Measurements from ENCODE around the gene ACSBG1. TPM values are rescaled to one million over a fixed set of nuclear protein-coding genes. Genes with fewer than 3 reads are reported as not detected.

Gene ACSBG1
- total RNA-seq, 1 donor from 2014 or later, result 3.4 TPM

DNA sequence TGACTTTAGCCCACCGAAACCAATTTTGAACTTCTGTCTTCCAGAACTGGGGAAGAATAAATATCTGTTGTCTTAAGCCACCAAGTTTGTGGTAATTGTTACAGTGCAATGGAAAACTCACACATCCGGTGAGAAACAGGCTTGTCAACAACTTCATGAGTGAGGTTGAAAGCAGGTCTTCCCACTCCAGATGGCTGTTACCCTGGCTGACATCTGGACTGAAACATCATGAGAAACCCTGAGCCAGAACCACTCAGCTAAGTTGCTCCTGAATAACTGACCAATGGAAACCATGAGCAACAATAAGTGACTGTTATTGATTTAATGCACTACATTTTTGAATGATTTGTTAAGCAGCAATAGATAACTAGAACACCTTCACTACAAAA lies 10.3 kb downstream of the ACSBG1 start:
- H3K4me1 ChIP-seq, result no peaks in the 10 kb centered on the region
- H3K9me3 ChIP-seq, result no peaks in the 10 kb centered on the region
- no peak overlapping the region for H3K4me3 ChIP-seq
- intact Hi-C loops (cut with DNase I), result no loop called here
- no peaks in the 10 kb centered on the region for H3K36me3 ChIP-seq
- no peak overlapping the region for H3K27ac ChIP-seq
- TF ChIP-seq POLR2AphosphoS5 (IDR thresholded peaks at IDR 0.05; ENCODE audit: insufficient read depth in 1 of 2, low read depth in 1 of 2), result no peak
- TF ChIP-seq POLR2A (IDR thresholded peaks at IDR 0.05), result no peak
- TF ChIP-seq, protein P1, sequence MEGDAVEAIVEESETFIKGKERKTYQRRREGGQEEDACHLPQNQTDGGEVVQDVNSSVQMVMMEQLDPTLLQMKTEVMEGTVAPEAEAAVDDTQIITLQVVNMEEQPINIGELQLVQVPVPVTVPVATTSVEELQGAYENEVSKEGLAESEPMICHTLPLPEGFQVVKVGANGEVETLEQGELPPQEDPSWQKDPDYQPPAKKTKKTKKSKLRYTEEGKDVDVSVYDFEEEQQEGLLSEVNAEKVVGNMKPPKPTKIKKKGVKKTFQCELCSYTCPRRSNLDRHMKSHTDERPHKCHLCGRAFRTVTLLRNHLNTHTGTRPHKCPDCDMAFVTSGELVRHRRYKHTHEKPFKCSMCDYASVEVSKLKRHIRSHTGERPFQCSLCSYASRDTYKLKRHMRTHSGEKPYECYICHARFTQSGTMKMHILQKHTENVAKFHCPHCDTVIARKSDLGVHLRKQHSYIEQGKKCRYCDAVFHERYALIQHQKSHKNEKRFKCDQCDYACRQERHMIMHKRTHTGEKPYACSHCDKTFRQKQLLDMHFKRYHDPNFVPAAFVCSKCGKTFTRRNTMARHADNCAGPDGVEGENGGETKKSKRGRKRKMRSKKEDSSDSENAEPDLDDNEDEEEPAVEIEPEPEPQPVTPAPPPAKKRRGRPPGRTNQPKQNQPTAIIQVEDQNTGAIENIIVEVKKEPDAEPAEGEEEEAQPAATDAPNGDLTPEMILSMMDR (IDR thresholded peaks at IDR 0.05), result no peak
- DNase-seq (ENCODE audit: extremely low spot score in 2 of 2), result no peak
- H3K27me3 ChIP-seq, result no peaks in the 10 kb centered on the region

DNA sequence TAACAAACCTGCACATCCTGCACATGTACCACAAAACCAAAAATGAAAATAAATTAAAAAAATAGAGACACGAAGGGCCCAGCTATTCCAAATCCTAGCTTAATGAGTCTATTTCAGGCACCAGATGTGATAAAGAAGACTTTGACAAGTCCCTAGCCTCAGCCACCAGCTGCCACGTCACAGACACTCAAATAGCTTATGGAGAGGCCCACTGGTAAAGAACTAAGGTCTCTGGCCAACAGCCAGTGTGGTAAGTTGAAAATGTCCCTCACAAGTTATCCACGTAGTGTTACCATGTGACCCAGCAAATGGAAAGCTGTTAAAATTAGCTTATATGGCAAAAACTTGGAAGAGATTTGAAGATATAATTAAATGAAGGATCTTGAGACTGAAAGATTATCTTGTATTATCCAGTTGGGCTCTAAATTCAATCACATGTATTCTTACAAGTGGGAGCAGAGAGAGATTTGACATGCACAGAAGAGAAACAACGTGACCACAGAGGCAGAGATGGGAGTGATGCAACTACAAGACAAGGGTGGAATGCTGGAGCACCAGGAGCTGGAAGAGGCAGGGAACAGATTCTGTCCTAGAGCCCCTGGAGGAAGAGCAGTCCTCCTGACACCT lies 10.9 kb downstream of the ACSBG1 start:
- no peak overlapping the region for H3K27ac ChIP-seq
- H3K27me3 ChIP-seq, result no peaks in the 10 kb centered on the region
- no peaks in the 10 kb centered on the region for H3K36me3 ChIP-seq
- no peak for DNase-seq (ENCODE audit: extremely low spot score in 2 of 2)
- TF ChIP-seq POLR2A (IDR thresholded peaks at IDR 0.05) (no peak), POLR2AphosphoS5 (IDR thresholded peaks at IDR 0.05; ENCODE audit: insufficient read depth in 1 of 2, low read depth in 1 of 2) (no peak)
- TF ChIP-seq, protein P1 (IDR thresholded peaks at IDR 0.05), result no peak
- intact Hi-C loops (cut with DNase I), result no loop called here
- H3K4me1 ChIP-seq, result no peaks in the 10 kb centered on the region
- H3K4me3 ChIP-seq, result no peak overlapping the region
- H3K9me3 ChIP-seq, result no peaks in the 10 kb centered on the region

DNA sequence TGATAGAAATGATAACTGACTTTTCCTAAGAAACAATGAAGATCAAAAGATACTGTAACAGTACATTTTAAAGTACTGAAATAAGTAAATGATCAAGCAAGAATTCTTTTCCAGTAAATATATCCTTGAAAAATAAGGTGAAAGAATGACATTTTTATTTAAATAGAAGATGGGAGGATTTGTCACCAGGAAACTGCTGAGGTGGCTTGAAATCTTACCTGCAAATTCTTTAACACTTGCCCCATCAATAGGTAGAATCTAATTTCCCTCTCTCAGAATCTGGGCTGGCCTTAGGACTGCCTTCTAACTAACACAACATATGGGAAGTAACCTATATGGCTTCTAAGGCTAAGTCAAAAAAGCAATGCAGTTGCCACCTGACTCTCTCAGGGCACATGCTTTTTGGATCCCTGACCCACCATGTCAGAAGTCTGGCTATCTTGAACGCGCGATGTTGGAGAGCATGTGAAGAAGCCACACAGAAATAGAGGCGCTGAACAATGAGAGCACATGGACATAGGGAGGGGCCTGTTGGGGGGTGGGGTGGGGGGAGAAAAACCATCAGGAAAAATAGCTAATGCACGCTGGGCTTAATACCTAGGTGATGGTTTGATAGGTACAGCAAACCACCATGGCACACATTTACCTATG lies 11.5 kb downstream of the ACSBG1 start:
- no peaks in the 10 kb centered on the region for H3K27me3 ChIP-seq
- no peak for DNase-seq (ENCODE audit: extremely low spot score in 2 of 2)
- intact Hi-C loops (cut with DNase I), result no loop called here
- no peaks in the 10 kb centered on the region for H3K36me3 ChIP-seq
- no peak overlapping the region for H3K27ac ChIP-seq
- H3K4me1 ChIP-seq, result no peaks in the 10 kb centered on the region
- no peaks in the 10 kb centered on the region for H3K9me3 ChIP-seq
- no peak overlapping the region for H3K4me3 ChIP-seq
- TF ChIP-seq POLR2A (IDR thresholded peaks at IDR 0.05) (no peak), POLR2AphosphoS5 (IDR thresholded peaks at IDR 0.05; ENCODE audit: insufficient read depth in 1 of 2, low read depth in 1 of 2) (no peak)
- TF ChIP-seq, protein P1 (IDR thresholded peaks at IDR 0.05), result no peak

DNA sequence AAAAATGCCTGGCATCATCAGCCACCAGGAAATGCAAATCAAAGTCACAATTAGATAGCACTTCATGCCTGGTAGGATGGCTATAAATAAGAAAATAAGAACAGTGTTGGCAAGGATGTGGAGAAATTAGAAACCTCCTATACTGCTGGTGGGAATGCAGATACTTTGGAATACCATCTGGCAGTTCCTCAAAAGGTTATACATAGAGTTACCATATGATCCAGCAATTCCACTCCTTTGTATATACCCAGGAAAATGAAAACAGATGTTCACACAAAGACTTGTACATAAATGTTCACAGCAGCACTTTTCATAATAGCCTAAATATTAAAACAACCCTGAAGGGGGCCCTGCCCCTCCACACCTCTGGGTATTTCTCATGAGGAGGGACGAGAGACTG lies 13.7 kb downstream of the ACSBG1 start:
- Histone ChIP-seq H3K4me1 (peaks cover 11% of the 10 kb centered on the region), H3K27ac (no peak overlapping the region), H3K9me3 (no peaks in the 10 kb centered on the region), H3K36me3 (no peaks in the 10 kb centered on the region), H3K4me3 (no peak overlapping the region), H3K27me3 (no peaks in the 10 kb centered on the region)
- DNase-seq (ENCODE audit: extremely low spot score in 2 of 2), result no peak
- intact Hi-C loops (cut with DNase I), result no loop called here
- TF ChIP-seq POLR2AphosphoS5 (IDR thresholded peaks at IDR 0.05; ENCODE audit: insufficient read depth in 1 of 2, low read depth in 1 of 2) (no peak), POLR2A (IDR thresholded peaks at IDR 0.05) (no peak)
- TF ChIP-seq, protein P1 (IDR thresholded peaks at IDR 0.05), result no peak

Data from vagina (tissue), 2 donors.